ENCODE measurements around the gene REPIN1.

DNA sequence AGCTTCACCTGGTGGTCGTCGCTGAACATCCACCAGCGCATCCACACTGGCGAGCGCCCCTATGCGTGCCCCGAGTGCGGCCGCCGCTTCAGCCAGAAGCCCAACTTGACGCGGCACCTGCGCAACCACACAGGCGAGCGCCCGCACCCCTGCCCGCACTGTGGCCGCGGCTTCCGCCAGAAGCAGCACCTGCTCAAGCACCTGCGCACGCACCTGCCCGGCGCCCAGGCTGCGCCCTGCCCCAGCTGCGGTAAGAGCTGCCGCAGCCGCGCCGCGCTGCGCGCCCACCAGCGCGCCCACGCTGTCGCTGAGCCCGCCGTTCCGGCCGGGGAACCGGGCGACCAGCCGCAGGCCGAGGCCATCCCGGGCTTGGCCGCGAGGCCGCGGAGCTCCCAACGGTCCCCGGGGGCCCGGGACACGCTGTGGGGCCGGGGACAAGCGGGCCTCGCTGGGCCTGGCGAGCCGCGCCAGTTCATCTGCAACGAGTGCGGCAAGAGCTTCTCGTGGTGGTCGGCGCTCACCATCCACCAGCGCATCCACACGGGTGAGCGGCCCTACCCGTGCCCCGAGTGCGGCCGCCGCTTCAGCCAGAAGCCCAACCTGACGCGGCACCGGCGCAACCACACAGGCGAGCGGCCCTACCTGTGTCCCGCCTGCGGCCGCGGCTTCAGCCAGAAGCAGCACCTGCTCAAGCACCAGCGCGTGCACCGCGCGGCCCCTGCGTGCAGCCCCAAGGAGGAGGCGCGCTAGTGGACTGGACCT is 28.9 kb downstream of the REPIN1 start:
- TF ChIP-seq, protein P1, sequence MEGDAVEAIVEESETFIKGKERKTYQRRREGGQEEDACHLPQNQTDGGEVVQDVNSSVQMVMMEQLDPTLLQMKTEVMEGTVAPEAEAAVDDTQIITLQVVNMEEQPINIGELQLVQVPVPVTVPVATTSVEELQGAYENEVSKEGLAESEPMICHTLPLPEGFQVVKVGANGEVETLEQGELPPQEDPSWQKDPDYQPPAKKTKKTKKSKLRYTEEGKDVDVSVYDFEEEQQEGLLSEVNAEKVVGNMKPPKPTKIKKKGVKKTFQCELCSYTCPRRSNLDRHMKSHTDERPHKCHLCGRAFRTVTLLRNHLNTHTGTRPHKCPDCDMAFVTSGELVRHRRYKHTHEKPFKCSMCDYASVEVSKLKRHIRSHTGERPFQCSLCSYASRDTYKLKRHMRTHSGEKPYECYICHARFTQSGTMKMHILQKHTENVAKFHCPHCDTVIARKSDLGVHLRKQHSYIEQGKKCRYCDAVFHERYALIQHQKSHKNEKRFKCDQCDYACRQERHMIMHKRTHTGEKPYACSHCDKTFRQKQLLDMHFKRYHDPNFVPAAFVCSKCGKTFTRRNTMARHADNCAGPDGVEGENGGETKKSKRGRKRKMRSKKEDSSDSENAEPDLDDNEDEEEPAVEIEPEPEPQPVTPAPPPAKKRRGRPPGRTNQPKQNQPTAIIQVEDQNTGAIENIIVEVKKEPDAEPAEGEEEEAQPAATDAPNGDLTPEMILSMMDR (conservative IDR thresholded peaks at IDR 0.05; ENCODE audit: low read depth, low read length), result no peak
- TF ChIP-seq EZH2phosphoT487 (IDR thresholded peaks at IDR 0.05; ENCODE audit: borderline replicate concordance, low read length) (no peak), EZH2 (IDR thresholded peaks at IDR 0.05; ENCODE audit: low read length, unreplicated experiment) (no peak)
